ENCODE measurements around the gene SYNGR3.

DNA sequence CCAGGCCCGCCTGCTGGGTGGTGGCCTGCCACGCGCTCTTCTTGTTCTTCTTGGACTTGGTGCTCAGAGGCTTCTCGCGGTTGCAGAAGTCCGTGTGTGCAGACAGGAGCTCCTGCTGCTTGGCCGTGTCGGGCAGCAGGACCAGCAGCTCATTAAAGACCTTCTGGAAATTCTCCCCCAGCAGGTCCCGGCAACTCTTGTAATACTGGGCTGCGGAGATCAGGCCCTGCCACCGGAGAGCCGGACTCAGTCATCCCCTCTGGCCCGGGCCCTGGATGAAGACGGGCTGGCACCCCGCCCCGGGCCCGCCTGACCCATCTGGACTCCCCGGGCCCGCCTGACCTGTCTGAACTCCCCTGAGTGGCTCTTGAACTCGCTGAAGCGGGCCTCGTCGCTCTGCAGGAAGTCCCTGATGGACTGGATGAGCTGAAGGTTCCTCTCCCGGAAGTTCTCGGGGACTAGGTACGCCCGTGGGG, 8.6 kb downstream of the SYNGR3 start:
- TF ChIP-seq POLR2AphosphoS5 (IDR thresholded peaks at IDR 0.05; ENCODE audit: low read depth, low read length), result no peak
- no peak for TF ChIP-seq POLR2A (IDR thresholded peaks at IDR 0.05; ENCODE audit: low read depth, low read length)

Measured in GM12891 (cell line).